Activated T-helper 1 cell treated with anti-CD3 and anti-CD28 coated beads, Interleukin-12 subunit alpha, Interleukin-12 subunit beta, Interleukin-2, Interleukin-4 antibody, amounts not matched to agents 30 ng/mL and 10 ng/mL and 1 ng/mL, durations not matched to agents 14 hours and 24 hours and 36 hours (primary cell): ENCODE results near the gene LRP1. TPM values are rescaled to one million over a fixed set of nuclear protein-coding genes. Genes with fewer than 3 reads are reported as not detected.

Experiments
- DNase-seq: peaks from one replicate; pipeline ENCODE4 v3.0.0; 2021; ENCODE audit warnings: low spot score
- H3K27ac Mint-ChIP-seq: one replicate; pipeline ENCODE4 v1.8.0; 2021; ENCODE audit warnings: mild to moderate bottlenecking, mixed read lengths
- H3K27me3 Mint-ChIP-seq: one replicate; pipeline ENCODE4 v1.8.0; 2022; ENCODE audit warnings: mild to moderate bottlenecking, moderate library complexity, mixed read lengths; ENCODE audit not compliant: insufficient read depth
- H3K36me3 Mint-ChIP-seq: one replicate; pipeline ENCODE4 v1.8.0; 2021; ENCODE audit warnings: low read depth, mixed read lengths
- H3K4me1 Mint-ChIP-seq: one replicate; pipeline ENCODE4 v1.8.0; 2021; ENCODE audit warnings: low read depth, mixed read lengths
- H3K4me3 Mint-ChIP-seq: one replicate; pipeline ENCODE4 v1.8.0; 2021; ENCODE audit warnings: mild to moderate bottlenecking, moderate library complexity, mixed read lengths
- H3K9me3 Mint-ChIP-seq: one replicate; pipeline ENCODE4 v1.8.0; 2021; ENCODE audit warnings: mixed read lengths
- intact Hi-C: fragments of 100-400 bp; cut with micrococcal nuclease; formaldehyde crosslinking; loops from one replicate; pipeline ENCODE4 v1.15.1; 2024
- total RNA-seq: library from RNA; stranded (reverse); gene quantifications from 2 replicates; pipeline ENCODE4 v1.2.3, GENCODE V29; 2022

LRP1 gene
- total RNA-seq, 1 donor from 2014 or later, result 0.26 TPM

GRCh38 chr12:57183939-57184725, 55.8 kb downstream of the LRP1 start:
- H3K4me1 Mint-ChIP-seq, result peaks cover 6% of the 10 kb centered on the region
- no peaks in the 10 kb centered on the region for H3K9me3 Mint-ChIP-seq
- no peak overlapping the region for H3K27ac Mint-ChIP-seq
- peaks cover 4% of the 10 kb centered on the region for H3K27me3 Mint-ChIP-seq
- intact Hi-C loops, result loop anchor here (1.0 kb wide), 4 partner anchors 60 to 427 kb away; no protein-coding TSS in a partner anchor
- no peak for DNase-seq
- no peak overlapping the region for H3K4me3 Mint-ChIP-seq
- no peaks in the 10 kb centered on the region for H3K36me3 Mint-ChIP-seq

- no peaks in the 10 kb centered on the region for H3K9me3 Mint-ChIP-seq
- no peak overlapping the region for H3K4me3 Mint-ChIP-seq
- intact Hi-C loops, result no loop called here
- H3K4me1 Mint-ChIP-seq, result peaks cover 6% of the 10 kb centered on the region
- no peak overlapping the region for H3K27ac Mint-ChIP-seq
- H3K27me3 Mint-ChIP-seq, result peaks cover 4% of the 10 kb centered on the region
- no peaks in the 10 kb centered on the region for H3K36me3 Mint-ChIP-seq
- DNase-seq, result no peak
Observed at GRCh38 chr12:57185403-57185802, 57.1 kb downstream of the LRP1 start.

- no peaks in the 10 kb centered on the region for H3K9me3 Mint-ChIP-seq
Observed at GRCh38 chr12:57185906-57186508, 57.7 kb downstream of the LRP1 start.

GRCh38 chr12:57187222-57188089, 59.2 kb downstream of the LRP1 start:
- peaks cover 6% of the 10 kb centered on the region for H3K4me1 Mint-ChIP-seq
- H3K27me3 Mint-ChIP-seq, result peaks cover 4% of the 10 kb centered on the region
- intact Hi-C loops, result no loop called here
- H3K9me3 Mint-ChIP-seq, result no peaks in the 10 kb centered on the region
- no peak overlapping the region for H3K4me3 Mint-ChIP-seq
- no peak overlapping the region for H3K27ac Mint-ChIP-seq
- DNase-seq, result no peak
- H3K36me3 Mint-ChIP-seq, result no peaks in the 10 kb centered on the region

More at GRCh38 chr12:57185906-57186508, 57.7 kb downstream of the LRP1 start:
- Mint-ChIP-seq H3K4me3 (no peak overlapping the region), H3K4me1 (peaks cover 6% of the 10 kb centered on the region), H3K27me3 (peaks cover 4% of the 10 kb centered on the region), H3K27ac (no peak overlapping the region), H3K36me3 (no peaks in the 10 kb centered on the region)
- no peak for DNase-seq
- intact Hi-C loops, result no loop called here

GRCh38 chr12:57188090-57188425, 59.8 kb downstream of the LRP1 start:
- no peak for DNase-seq
- Mint-ChIP-seq H3K36me3 (no peaks in the 10 kb centered on the region), H3K4me3 (no peak overlapping the region), H3K9me3 (no peaks in the 10 kb centered on the region), H3K4me1 (peaks cover 1% of the 10 kb centered on the region), H3K27me3 (peaks cover 3% of the 10 kb centered on the region), H3K27ac (no peak overlapping the region)
- intact Hi-C loops, result no loop called here

GRCh38 chr12:57190037-57190436, 61.8 kb downstream of the LRP1 start:
- Mint-ChIP-seq H3K27ac (no peak overlapping the region), H3K4me1 (no peaks in the 10 kb centered on the region), H3K9me3 (no peaks in the 10 kb centered on the region), H3K27me3 (peaks cover 3% of the 10 kb centered on the region), H3K4me3 (no peak overlapping the region), H3K36me3 (no peaks in the 10 kb centered on the region)
- intact Hi-C loops, result no loop called here
- no peak for DNase-seq

GRCh38 chr12:57190821-57191220, 62.5 kb downstream of the LRP1 start:
- Mint-ChIP-seq H3K9me3 (no peaks in the 10 kb centered on the region), H3K27me3 (peaks cover 3% of the 10 kb centered on the region), H3K4me1 (no peaks in the 10 kb centered on the region), H3K4me3 (no peak overlapping the region), H3K27ac (no peak overlapping the region), H3K36me3 (no peaks in the 10 kb centered on the region)
- no peak for DNase-seq
- intact Hi-C loops, result no loop called here

GRCh38 chr12:57191410-57191809, 63.1 kb downstream of the LRP1 start:
- Mint-ChIP-seq H3K9me3 (no peaks in the 10 kb centered on the region), H3K27me3 (peaks cover 3% of the 10 kb centered on the region), H3K36me3 (no peaks in the 10 kb centered on the region), H3K4me1 (no peaks in the 10 kb centered on the region), H3K27ac (no peak overlapping the region), H3K4me3 (no peak overlapping the region)
- intact Hi-C loops, result no loop called here
- no peak for DNase-seq

GRCh38 chr12:57192920-57193319, 64.6 kb downstream of the LRP1 start:
- H3K4me3 Mint-ChIP-seq, result no peak overlapping the region

GRCh38 chr12:57193706-57194245, 65.5 kb downstream of the LRP1 start:
- no peak for DNase-seq
- Mint-ChIP-seq H3K9me3 (no peaks in the 10 kb centered on the region), H3K27me3 (no peaks in the 10 kb centered on the region), H3K4me1 (no peaks in the 10 kb centered on the region), H3K36me3 (no peaks in the 10 kb centered on the region), H3K4me3 (no peak overlapping the region), H3K27ac (no peak overlapping the region)
- intact Hi-C loops, result no loop called here

More at GRCh38 chr12:57192920-57193319, 64.6 kb downstream of the LRP1 start:
- intact Hi-C loops, result no loop called here
- Mint-ChIP-seq H3K36me3 (no peaks in the 10 kb centered on the region), H3K4me1 (no peaks in the 10 kb centered on the region), H3K27me3 (no peaks in the 10 kb centered on the region), H3K9me3 (no peaks in the 10 kb centered on the region), H3K27ac (no peak overlapping the region)
- no peak for DNase-seq

- Mint-ChIP-seq H3K9me3 (no peaks in the 10 kb centered on the region), H3K27ac (no peak overlapping the region), H3K27me3 (no peaks in the 10 kb centered on the region), H3K36me3 (no peaks in the 10 kb centered on the region), H3K4me1 (no peaks in the 10 kb centered on the region), H3K4me3 (no peak overlapping the region)
- no peak for DNase-seq
- intact Hi-C loops, result no loop called here
Observed at GRCh38 chr12:57194253-57194652, 66.0 kb downstream of the LRP1 start.

- no peak overlapping the region for H3K27ac Mint-ChIP-seq
- intact Hi-C loops, result no loop called here
- H3K9me3 Mint-ChIP-seq, result no peaks in the 10 kb centered on the region
- no peak overlapping the region for H3K4me3 Mint-ChIP-seq
- H3K36me3 Mint-ChIP-seq, result no peaks in the 10 kb centered on the region
- no peaks in the 10 kb centered on the region for H3K27me3 Mint-ChIP-seq
- H3K4me1 Mint-ChIP-seq, result no peaks in the 10 kb centered on the region
- no peak for DNase-seq
Observed at GRCh38 chr12:57195186-57195585, 66.9 kb downstream of the LRP1 start.
